NOMO-1 treated with DMSO at 0.1 percent for 48 hours (cell line): ENCODE data around the gene NKAP.
A peak's percentile ranks its signal among the peaks of the same experiment; 100 is the strongest.
"Not testable (repeated sequence)": the region's sequence is repeated elsewhere in the genome, so short reads cannot be mapped to it uniquely, and the experiment has no call there.

Experiments used
- DNase-seq: peaks from one replicate; lab custom pipeline; 2025; ENCODE audit not compliant: unreplicated experiment; lab: John Stamatoyannopoulos, UW

The NKAP gene

DNA sequence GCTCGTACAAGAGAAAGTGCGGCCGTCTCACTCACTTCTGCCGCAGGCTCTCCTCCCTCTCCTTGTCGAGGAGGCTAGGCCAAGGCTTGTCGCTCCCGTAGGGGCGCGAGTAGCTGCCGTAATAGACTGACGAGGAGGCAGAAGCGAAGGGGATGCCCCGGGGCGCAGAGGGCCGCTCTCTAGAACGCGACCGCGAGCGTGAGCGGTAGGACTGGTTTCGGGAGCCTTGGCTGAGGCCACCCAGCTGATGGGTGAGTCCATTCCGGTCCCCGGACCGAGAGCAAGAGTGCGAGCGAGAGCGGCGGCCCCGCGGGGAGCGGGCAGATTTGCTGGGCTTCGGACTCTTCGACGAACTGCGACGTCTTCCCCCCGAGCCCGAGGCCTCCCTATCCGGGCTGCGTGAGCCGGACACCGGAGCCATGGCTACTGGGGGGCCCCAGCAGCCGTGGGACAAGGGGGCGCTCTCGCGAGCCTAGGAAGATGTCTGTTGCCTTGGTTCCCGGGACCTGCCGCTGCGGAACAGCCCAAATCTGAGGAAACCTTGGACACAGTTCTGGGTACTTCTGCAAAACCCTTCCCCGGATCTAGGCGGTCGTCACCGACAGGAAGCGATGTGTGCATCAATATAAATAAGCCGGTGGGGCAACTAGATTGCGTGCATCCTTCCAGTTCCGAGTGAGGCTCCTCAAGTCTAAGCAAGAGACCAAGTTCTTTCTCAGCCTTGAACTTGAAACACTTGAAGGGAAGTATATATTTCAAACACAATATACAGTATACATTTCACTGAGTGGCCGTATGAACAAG lies at the start of gene NKAP:
Gene NKAP, minus strand, starts transcription at position 567 of the 804 bp plus-strand sequence. Its CDS starts 146 bp downstream, at position 421.
- peak; percentile 88 for DNase-seq

DNA sequence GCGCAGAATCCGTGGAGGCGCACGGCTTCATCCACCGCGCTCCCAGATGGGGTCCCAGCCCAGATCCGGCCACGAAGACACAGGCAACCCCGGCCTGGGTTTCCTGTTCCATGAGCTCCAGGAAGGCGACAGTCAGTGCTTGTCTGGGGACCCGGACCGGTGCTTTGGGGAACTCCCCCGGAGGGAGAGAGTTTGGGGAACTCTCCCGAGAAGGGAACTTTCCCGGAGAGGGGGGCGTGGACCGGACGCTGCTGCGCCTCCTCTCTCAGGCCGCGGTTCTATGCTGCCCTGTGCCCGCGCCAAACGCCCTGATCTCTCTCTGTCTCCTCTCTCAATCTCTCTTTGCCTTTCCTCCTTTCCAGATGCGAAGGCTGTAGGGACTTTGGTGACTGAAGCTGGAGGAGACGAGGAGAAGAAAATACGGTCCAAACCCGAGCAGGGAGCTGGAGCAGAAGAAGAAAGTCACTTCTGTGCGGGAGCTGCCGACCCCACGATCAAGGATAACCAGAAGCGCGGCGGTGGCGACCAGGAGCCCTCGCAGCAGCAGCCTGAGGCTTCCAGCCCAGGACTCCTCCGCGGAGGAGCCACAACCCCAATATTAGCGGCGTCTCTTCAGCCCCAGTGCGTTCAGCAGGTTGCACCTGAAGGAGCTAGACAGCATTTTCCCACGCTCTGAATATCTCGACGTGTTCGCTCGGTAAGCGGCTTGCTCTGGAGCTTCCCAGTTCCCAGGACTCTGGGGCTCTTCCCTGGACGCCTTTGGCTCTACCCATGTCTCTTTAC lies 47.6 kb upstream of the NKAP start:
- DNase-seq = no peak

GRCh38 chrX:119990556-119991004 lies 47.0 kb upstream of the NKAP start:
- DNase-seq = no peak

GRCh38 chrX:119989905-119990555 lies 46.5 kb upstream of the NKAP start:
- DNase-seq = no peak

DNA sequence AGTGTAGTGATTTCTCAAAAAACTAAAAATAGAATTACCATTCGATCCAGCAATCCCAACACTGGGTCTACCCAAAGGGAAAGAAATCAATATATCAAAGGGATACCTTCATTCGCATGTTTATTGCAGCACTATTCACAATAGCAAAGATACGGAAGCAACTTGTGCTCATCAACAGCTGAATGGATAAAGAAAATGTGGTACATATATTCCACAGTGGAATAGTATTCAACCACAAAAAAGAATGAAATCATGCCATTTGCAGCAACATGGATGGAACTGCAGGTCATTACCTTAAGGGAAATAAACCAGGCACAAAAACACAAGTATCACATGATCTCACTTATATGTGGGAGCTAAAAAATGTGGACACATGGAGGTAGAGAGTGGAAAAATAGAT lies 42.7 kb upstream of the NKAP start:
- no peak for DNase-seq

DNA sequence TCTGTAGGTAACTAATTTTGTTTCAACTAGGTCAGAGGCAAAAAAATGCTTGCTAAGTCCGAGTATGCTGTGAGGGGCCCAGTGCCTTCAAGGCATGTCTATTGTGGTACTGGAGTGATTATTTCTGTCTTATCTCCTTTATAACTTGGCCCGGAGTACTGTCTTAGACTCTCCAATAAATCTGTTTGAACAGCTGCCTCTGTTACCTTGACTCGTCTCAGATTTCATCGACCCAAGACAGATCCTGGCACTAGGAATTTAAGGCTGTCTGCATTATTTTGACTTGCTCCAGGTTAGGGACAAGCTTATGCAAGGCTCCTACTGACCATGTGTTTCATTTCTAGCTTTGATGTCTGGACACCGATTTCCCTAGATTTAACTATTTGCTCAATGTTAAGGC lies 41.1 kb upstream of the NKAP start:
- no peak for DNase-seq

- DNase-seq = no peak
Measured at GRCh38 chrX:119983494-119983893, 39.9 kb upstream of the NKAP start.

DNA sequence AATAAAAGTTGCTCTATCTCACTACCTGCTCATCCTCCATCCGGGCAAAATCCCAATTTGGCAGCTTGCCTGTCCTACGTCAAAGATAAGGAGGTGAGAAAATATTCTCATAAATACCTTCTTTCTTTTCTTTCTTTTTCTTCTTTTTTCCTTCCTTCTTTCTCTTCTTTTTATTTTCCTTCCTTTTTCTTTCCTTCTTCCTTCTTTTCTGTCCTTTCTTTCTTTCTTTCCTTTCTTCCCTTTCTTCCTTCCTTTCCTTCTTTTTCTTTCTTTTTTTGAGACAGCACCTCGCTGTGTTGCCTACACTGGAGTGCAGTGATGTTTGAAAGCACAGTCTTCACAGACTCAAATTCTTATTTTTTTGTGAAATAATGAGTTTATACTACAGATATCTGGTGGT lies 38.6 kb upstream of the NKAP start:
- DNase-seq = no peak

DNA sequence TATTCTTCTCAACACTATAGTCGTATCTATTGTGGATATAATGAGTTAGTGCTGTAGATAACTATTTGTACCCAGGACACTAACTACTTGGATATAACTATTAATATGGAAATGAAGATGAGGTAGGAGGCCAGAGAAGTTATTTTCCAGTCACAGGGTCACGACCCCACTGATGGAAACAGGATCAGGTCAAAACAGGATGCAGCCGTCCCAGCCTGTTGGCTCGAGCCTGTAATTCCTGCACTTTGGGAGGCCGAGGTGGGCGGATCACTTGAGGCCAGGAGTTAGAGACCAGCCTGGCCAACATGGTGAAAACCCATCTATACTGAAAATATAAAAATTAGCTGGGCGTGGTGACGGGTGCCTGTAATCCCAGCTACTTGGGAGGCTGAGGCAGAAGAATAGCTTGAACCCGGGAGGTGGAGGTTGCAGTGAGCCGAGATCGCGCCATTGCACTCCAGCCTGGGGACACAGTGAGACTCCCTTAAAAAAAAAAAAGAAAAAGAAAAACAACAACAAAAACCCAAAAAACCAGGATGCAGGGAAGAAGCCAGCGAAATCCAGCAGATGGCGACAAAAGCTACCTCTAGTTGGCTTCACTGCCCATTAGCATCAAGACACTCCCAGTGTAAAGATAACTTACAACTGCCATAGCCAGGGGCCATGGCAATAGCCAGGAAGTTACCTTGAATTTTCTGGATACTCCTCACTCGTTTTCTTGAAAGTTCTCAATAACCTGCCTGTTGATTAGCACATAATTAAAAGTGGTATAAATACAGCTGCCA lies 37.9 kb upstream of the NKAP start:
- DNase-seq = peak; percentile 36

GRCh38 chrX:119977172-119977571 lies 33.6 kb upstream of the NKAP start:
- not testable (repeated sequence) for DNase-seq

- no peak for DNase-seq
Measured at GRCh38 chrX:119971184-119971583, 27.6 kb upstream of the NKAP start.

DNA sequence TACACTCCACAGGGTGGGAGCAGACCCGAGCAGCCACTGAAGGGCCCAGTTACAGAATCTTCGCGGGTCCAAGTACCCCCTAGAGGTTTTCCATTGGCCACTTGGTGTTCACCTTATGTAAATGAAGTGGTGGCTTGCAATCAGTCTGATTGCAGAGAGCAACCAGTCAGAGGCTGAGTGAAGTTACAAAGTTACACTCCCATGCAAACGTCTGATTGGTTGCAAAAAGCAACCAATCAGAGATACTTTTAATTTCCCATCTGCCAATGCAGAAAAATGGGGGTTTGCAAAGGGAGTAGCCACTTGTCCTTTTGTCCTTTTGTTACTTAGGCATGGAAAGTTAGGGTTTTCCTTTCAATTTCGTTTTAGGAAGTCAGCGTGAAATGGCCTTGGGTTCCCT lies 27.0 kb upstream of the NKAP start:
- no peak for DNase-seq

GRCh38 chrX:119966837-119967236 lies 23.3 kb upstream of the NKAP start:
- DNase-seq = not testable (repeated sequence)

DNA sequence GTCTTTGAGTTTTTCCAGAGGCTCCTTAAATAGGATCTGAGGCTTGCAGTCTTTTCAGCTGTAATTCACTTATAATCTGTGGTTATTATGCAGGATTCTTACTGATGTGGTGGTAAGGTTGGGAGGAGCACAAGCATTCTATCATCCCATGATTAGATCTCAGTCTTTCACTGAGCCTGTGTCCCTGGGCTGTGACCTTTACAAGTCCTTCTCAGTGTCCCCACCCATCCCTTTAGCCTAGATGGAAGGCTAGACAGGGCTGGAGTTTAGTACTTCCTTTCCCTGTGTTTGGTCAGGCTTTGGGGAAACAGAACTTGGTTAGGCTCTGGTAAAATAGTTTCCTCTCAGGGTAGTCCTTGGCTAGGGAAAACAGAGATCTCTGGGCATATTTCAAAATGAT lies 17.1 kb upstream of the NKAP start:
- DNase-seq = no peak

GRCh38 chrX:119955807-119956570 lies 12.4 kb upstream of the NKAP start:
- DNase-seq = not testable (repeated sequence)

GRCh38 chrX:119954374-119954773 lies 10.8 kb upstream of the NKAP start:
- no peak for DNase-seq

GRCh38 chrX:119948381-119948780 lies 4.8 kb upstream of the NKAP start:
- no peak for DNase-seq

GRCh38 chrX:119945481-119945880 lies 1.9 kb upstream of the NKAP start:
- no peak for DNase-seq

DNA sequence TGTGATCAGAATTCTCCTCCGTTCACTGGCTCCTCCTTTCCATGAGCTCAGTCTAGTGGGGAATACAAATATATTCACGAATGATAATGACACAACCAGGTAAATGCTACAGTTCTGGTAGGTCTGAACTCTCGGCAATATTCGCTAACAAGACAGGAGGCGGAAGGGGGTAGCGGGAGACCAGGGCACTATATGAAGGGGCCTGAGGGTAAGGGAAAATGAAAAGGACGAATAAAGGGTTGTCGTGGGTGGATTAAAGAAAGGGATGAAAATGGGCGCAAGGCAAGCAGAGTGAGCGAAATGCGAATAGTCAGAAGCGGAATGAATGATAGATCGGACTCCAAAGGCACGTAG lies 743 bp downstream of the NKAP start:
- no peak for DNase-seq

DNA sequence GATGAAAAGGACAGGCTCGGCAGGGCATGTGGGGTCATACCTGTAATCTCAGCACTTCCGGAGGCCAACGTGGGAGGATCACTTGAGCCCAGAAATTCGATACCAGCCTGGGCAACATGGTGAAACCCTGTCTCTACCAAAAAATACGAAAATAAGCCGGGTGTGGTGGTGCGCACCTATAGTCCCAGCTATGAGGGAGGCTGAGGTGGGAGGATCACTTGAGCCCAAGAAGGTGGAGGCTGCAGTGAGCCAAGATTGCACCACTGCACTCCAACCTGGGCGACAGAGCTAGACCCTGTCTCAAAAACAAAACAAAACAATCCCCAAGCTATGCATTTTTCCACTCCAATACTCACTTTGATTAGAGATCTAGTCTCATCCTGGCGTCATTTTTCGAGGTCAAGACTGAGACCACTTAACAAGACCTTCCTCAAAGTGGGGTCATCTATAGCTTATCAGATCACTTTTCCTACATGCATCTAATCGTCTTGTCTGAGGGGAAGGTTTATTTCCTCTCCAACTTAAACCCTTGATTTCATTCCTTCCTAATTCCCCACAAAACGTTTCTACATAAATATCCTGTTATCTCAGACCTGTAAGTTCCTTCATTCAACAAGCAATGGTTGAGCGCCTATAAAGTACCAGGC lies 1.3 kb downstream of the NKAP start:
- DNase-seq = no peak
